NK-92 treated with Interleukin-12 subunit alpha and Interleukin-12 subunit beta, amount 100 ng/mL, for 24 hours (cell line): ENCODE data around the gene KCNA1.

Experiments used
- DNase-seq: peaks from one replicate; lab custom pipeline; 2025; lab: John Stamatoyannopoulos, UW

The KCNA1 gene

DNA sequence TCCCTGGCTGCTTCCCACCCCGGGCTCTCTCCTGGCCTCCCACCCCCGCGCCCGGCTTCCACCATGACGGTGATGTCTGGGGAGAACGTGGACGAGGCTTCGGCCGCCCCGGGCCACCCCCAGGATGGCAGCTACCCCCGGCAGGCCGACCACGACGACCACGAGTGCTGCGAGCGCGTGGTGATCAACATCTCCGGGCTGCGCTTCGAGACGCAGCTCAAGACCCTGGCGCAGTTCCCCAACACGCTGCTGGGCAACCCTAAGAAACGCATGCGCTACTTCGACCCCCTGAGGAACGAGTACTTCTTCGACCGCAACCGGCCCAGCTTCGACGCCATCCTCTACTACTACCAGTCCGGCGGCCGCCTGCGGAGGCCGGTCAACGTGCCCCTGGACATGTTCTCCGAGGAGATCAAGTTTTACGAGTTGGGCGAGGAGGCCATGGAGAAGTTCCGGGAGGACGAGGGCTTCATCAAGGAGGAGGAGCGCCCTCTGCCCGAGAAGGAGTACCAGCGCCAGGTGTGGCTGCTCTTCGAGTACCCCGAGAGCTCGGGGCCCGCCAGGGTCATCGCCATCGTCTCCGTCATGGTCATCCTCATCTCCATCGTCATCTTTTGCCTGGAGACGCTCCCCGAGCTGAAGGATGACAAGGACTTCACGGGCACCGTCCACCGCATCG, 1.8 kb downstream of the KCNA1 start:
- DNase-seq: no peak

GRCh38 chr12:4914720-4915119, 5.0 kb downstream of the KCNA1 start:
- DNase-seq: no peak

DNA sequence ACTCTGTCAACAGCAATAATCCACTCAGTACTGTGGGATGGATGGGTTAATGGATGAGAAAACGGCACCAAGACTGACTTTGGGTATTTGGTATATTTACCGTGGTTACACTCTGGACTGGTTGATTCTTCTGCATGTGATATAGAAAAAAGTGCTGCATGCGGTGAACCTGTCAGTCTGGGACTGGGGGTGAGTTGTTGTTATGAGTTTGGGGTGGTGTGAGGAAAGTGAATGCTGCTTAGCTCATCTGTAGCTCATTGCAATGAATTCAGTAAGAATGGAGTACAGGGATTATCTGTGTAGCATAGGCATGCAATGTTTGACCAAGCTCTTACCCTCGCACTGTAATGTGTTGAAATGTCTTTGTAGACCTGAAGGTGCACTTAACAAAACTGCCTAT, 6.0 kb downstream of the KCNA1 start:
- no peak for DNase-seq

DNA sequence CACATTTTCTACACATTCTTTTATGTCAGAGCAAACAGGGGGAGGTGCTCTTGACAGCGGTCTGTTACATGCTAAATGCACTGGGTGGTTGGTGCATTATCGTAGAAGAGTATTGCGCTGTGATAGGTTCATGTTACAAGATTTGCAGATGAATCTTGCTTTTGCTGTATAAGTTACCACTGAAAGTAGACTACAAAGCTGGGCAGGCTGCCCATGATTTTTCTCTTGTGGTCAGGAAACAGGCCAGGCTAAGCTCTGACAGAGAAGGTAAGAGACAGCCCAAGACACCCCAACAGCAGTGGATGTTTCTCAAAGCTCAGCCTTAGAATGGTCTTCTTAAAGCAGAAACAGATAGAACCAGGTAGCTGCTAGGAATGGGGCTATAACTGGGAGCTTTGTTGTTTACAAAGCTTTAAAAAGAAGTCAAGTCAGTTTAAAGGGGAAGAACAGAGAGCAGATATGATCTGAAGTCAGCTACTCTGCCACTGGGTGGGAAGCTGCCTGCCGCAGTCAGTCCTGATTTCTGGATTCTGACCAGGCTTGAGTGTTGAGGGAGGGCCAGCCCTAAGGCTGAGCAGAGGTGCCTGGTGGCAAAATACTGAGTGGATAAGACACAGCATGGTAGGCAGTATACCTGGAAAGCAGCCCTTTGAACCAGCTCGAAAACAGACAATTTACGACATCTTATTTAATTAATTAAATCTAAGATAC, 9.4 kb downstream of the KCNA1 start:
- no peak for DNase-seq

- no peak for DNase-seq
Measured at GRCh38 chr12:4932576-4932975, 22.9 kb downstream of the KCNA1 start.

DNA sequence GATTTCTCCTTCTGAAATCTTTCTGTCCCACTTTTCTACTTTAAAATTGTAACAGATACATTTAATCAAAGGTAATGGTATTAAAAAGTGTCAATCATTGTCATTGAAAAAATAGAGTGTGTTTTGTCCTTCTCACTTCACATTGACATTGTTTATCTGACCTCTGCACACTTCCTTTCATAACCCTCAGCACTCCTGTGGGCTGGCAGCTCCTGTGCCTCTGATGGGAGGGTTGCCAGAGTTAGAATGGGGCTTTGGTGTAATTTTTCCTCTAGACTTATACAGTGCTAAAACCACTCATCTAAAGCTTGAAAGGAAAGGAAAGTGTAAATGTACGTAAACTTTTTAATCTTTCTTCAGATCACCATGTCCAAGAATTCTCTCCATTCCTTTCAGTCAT, 23.7 kb downstream of the KCNA1 start:
- no peak for DNase-seq

- no peak for DNase-seq
Measured at GRCh38 chr12:4934407-4935035, 24.8 kb downstream of the KCNA1 start.

DNA sequence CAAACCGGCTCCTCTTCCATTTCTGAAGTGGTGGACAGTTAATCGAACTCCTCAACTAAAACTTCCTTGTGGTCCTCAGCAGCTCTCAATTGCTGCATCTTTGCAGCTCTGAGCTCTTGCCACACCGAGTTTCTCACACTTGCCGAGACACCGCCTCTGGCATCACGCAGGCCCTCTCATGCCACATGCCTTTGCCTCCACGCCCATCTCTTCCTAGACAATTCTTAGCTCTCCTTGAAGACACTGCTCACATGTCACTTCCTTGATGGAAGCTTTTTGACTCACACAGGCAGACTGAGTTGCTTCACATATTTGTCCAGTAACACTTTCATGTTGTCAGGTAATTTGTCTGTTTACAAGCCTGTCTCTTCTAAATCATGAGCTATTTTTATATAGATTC, 29.2 kb downstream of the KCNA1 start:
- no peak for DNase-seq

- no peak for DNase-seq
Measured at GRCh38 chr12:4939418-4940023, 29.8 kb downstream of the KCNA1 start.

GRCh38 chr12:4943067-4943937, 33.6 kb downstream of the KCNA1 start:
- DNase-seq: no peak

- DNase-seq: no peak
Measured at GRCh38 chr12:4943938-4944284, 34.2 kb downstream of the KCNA1 start.

- no peak for DNase-seq
Measured at GRCh38 chr12:4947253-4947652, 37.5 kb downstream of the KCNA1 start.

GRCh38 chr12:4951083-4951482, 41.4 kb downstream of the KCNA1 start:
- no peak for DNase-seq

GRCh38 chr12:4951601-4952000, 41.9 kb downstream of the KCNA1 start:
- DNase-seq: no peak

GRCh38 chr12:4954621-4955354, 45.1 kb downstream of the KCNA1 start:
- no peak for DNase-seq

- no peak for DNase-seq
Measured at GRCh38 chr12:4956054-4956453, 46.3 kb downstream of the KCNA1 start.

- no peak for DNase-seq
Measured at GRCh38 chr12:4956968-4957367, 47.3 kb downstream of the KCNA1 start.

DNA sequence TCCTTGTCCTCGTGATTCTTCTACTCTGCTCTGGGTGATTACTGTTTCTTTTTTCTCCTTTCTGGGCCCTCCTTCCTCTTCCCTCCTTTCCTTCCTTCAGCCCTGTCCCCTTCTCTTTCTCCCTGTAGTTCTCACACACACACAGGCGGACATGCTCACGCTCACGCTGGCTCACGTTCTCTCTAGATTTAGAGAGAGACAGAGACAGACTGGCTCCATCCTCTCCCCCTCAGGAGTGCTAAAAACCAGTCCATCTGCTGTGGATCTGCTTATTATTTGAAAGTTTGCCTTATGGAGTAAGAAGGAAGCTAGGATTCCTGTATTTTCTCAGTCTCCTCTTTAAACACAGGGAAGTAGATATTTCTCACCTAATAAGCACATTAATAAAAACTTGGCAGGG, 48.1 kb downstream of the KCNA1 start:
- no peak for DNase-seq

DNA sequence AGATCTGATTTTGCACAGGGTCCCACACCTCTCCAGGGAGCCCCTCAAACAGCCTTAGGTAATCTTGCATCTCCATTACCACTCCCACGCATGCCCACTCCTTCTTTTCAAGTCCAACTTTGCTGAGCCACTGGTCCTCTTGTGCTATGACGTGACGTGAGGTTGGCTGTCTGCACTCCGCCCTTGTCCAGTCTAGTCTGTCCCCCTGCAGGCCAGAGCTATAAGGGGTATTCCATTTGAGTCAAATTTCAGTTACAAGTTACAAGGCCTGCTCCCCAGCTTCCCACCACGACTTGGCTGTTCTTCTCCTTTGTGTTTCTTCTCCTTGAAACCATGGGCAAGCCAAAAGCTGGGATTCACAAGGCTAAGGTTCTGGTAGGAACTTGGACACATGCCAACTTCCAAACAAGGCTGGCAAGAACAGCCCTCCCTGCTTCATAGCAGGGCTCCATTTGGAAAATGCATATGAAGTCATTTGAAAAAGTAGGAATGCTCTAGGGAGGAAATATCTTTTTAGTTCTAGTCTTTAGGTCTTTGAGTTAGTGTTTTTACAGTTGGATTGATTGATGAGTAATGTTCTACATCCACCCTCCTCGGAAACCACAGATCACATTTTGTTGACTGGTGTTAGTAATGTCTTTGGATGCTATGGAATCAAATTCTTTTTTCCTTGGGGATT, 49.1 kb downstream of the KCNA1 start:
- DNase-seq: no peak

- no peak for DNase-seq
Measured at GRCh38 chr12:4959381-4959780, 49.7 kb downstream of the KCNA1 start.

DNA sequence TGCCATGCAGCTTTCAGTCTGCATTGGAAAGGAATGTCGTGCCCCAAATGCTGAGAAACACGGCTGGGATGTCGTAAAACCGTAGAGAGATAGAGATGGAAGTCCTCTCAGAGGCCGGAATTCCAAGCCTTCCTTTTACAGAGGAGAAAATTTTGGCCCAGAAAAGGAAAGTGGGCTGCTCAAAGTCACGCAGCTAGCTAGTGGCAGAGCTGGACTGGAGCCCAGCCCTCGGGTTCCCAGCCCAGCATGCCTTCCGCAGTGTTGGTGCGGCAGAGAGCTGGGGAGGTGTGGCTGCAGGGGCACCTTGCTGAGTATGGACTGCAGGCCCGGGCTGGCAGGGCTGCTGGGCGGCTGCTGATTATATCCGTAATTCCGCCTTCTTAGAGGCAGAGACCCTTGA, 50.3 kb downstream of the KCNA1 start:
- no peak for DNase-seq
